ENCODE measurements around the gene SEZ6L.

SEZ6L gene

DNA sequence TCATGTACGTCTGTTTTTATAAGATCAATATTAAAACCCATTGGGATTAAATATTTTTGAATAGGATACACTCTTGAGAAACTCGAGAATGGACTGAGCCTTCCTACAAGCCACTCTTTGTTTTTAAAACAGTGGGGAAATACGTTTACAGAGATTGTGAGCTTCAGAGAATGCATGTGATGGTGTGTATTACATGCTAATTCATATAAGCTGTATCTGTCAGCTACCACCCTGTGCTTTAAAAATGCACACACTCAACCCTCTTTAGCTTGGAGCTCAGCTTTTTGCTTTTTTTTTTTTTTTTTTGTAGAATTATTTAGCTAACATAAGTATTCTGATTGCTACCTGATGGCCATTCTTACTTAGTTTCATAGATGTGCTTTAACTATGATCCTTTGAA is 213.5 kb downstream of the SEZ6L start:
- POLR2A ChIA-PET = no interaction called here
- TF ChIP-seq, protein P1, sequence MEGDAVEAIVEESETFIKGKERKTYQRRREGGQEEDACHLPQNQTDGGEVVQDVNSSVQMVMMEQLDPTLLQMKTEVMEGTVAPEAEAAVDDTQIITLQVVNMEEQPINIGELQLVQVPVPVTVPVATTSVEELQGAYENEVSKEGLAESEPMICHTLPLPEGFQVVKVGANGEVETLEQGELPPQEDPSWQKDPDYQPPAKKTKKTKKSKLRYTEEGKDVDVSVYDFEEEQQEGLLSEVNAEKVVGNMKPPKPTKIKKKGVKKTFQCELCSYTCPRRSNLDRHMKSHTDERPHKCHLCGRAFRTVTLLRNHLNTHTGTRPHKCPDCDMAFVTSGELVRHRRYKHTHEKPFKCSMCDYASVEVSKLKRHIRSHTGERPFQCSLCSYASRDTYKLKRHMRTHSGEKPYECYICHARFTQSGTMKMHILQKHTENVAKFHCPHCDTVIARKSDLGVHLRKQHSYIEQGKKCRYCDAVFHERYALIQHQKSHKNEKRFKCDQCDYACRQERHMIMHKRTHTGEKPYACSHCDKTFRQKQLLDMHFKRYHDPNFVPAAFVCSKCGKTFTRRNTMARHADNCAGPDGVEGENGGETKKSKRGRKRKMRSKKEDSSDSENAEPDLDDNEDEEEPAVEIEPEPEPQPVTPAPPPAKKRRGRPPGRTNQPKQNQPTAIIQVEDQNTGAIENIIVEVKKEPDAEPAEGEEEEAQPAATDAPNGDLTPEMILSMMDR (IDR thresholded peaks at IDR 0.05; ENCODE audit: insufficient read depth, low read length, missing control alignments) = no peak
- DNase-seq (ENCODE audit: low read depth, low spot score) = no peak
- no peak overlapping the region for H3K4me3 ChIP-seq (ENCODE audit: low read depth, low read length)
- CTCF ChIA-PET = interaction anchor here (0.7 to 8.6 kb wide), 5 partner anchors 10 to 610 kb away, joined by 3 to 100 read pairs (median 4); no protein-coding TSS in a partner anchor

DNA sequence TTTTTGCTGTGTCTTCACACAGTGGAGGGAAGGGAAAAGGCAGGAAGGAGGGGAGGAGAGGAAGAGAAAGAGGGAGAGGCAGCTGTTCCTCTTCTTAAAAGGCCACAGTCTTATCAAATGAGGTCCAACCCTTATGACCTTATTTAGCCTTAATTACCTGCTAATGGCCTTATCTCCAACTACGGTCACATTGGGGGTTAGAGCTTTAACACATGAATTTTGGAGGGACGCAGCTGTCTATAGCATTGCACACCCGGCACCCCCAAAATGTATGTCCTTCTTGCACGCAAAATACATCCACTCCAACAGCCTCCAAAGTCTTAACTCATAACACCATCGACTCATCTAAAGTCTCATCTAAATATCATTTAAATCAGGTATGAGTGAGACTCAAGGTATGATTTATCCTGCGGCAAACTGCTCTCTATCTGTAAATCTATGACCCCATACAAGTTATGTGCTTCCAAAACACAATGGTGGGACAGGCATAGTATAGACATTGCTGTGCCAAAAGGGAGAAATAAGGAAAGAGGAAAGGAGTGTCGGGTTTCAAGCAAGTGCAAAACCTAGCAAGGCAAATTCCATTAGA is 214.8 kb downstream of the SEZ6L start:
- H3K4me3 ChIP-seq (ENCODE audit: low read depth, low read length) = no peak overlapping the region
- DNase-seq (ENCODE audit: low read depth, low spot score) = no peak
- TF ChIP-seq, protein P1 (IDR thresholded peaks at IDR 0.05; ENCODE audit: insufficient read depth, low read length, missing control alignments) = no peak
- ChIA-PET CTCF (interaction anchor here (1.4 to 8.6 kb wide), 4 partner anchors 11 to 77 kb away, joined by 4 to 100 read pairs (median 23); no protein-coding TSS in a partner anchor), POLR2A (no interaction called here)

DNA sequence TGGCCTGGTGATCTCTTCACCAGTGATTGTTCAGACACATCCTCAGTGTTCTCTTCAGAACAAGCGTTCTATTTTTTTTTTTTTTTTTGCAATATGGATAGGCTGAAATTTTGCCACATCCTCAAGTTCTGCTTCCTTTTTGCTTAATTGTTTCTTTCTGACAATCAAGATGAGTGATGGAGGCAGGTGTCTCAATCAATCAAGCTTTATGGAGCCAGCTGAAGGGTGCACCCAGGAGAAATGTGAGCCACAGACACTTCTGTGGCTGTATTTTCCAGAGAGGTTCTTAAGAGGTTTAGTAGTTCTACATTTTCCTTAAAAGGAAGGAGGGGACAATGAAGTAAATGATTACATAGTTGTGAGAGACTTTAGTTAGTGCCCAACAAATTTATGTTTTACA is 215.9 kb downstream of the SEZ6L start:
- TF ChIP-seq, protein P1 (IDR thresholded peaks at IDR 0.05; ENCODE audit: insufficient read depth, low read length, missing control alignments) = no peak
- no peak for DNase-seq (ENCODE audit: low read depth, low spot score)
- ChIA-PET CTCF (interaction anchor here (0.9 to 8.6 kb wide), 3 partner anchors 18 to 76 kb away, joined by 3 to 100 read pairs (median 40); no protein-coding TSS in a partner anchor), POLR2A (no interaction called here)
- H3K4me3 ChIP-seq (ENCODE audit: low read depth, low read length) = no peak overlapping the region

DNA sequence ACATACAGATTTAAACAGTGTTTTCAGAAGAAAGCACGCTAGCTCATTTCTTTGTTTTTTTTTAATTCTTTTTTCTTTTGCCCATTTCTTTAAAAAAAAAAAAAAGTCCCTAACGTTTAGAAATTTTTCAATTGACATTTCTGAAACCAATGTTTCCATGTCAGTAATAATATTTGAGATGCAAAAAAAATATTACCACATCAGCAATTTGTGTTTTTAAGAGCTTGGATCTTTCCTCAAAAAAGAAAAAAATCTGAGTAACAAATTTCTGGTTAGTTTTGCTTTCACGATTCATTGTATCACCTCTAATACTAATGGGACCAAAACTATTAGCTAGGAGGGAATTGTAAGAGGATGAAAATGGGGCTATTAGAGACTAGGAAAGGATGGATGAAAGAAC is 219.9 kb downstream of the SEZ6L start:
- TF ChIP-seq, protein P1 (IDR thresholded peaks at IDR 0.05; ENCODE audit: insufficient read depth, low read length, missing control alignments) = no peak
- H3K4me3 ChIP-seq (ENCODE audit: low read depth, low read length) = no peak overlapping the region
- no peak for DNase-seq (ENCODE audit: low read depth, low spot score)
- CTCF ChIA-PET = interaction anchor here (1.1 to 8.6 kb wide), 5 partner anchors 11 to 72 kb away, joined by 3 to 100 read pairs (median 5); no protein-coding TSS in a partner anchor
- POLR2A ChIA-PET = no interaction called here

DNA sequence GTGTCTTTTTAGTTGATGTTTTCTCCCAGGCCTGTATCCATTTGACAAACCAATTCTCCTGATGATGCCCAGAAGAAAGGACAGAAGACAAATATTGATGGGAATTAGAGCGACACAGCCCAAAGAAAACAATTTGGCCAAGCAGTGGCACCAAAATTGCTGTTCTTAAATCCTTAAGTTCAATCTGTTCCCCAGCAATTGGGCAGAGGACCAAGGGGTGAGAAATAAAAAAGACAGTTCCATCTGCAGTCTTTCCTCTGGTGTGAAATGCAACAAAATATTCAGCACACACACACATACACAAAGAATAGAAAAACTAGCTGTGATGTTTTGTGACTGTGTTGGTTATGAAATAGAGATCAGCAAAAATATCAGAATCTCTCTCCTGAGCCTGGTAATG is 221.8 kb downstream of the SEZ6L start:
- ChIA-PET POLR2A (no interaction called here), CTCF (interaction anchor here (1.1 to 2.7 kb wide), 3 partner anchors 16 to 70 kb away, joined by 3 to 30 read pairs (median 3); no protein-coding TSS in a partner anchor)
- TF ChIP-seq, protein P1 (IDR thresholded peaks at IDR 0.05; ENCODE audit: insufficient read depth, low read length, missing control alignments) = no peak
- no peak overlapping the region for H3K4me3 ChIP-seq (ENCODE audit: low read depth, low read length)
- DNase-seq (ENCODE audit: low read depth, low spot score) = no peak

DNA sequence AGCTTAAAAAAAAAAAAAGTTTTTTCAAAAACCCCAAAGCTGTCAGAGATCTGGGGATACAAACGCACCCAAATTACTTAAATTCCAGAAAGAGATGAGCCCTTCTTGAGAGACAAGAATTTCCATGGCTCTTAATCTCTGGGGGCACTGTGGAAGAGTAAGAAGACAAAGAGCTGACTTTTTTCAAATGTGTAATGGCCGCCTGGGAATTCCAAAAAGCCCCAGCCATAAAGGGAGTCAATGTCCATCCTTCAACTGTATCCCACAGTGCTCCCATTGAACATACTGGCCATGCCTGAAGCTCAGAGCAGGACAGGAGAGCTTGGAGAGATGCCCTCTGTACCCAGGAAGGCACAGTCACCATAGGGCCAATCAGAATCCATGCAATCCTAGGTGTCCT is 222.4 kb downstream of the SEZ6L start:
- DNase-seq (ENCODE audit: low read depth, low spot score) = no peak
- CTCF ChIA-PET = interaction anchor here (1.1 to 2.7 kb wide), 4 partner anchors 17 to 77 kb away, joined by 3 to 30 read pairs (median 4); no protein-coding TSS in a partner anchor
- H3K4me3 ChIP-seq (ENCODE audit: low read depth, low read length) = no peak overlapping the region
- TF ChIP-seq, protein P1 (IDR thresholded peaks at IDR 0.05; ENCODE audit: insufficient read depth, low read length, missing control alignments) = no peak
- POLR2A ChIA-PET = no interaction called here

Data from AG04449 (cell line).